NB4 (cell line): ENCODE data around the gene RALB.

ENCODE experiments used
- DNase-seq: peaks from one replicate; pipeline ENCODE4 v3.0.0; 2010; ENCODE audit warnings: low read depth
- H3K4me3 ChIP-seq: one replicate; pipeline ENCODE4 v1.5.1; 2011; ENCODE audit warnings: mild to moderate bottlenecking, low read depth, low read length, moderate library complexity
- CTCF ChIP-seq: IDR thresholded peaks from one replicate; pipeline ENCODE4 v1.5.1; 2012; ENCODE audit warnings: low read depth, low read length
- MAX ChIP-seq: IDR thresholded peaks from 2 replicates; pipeline ENCODE4 v1.6.1; 2011; ENCODE audit warnings: low read depth, low read length
- MYC ChIP-seq: IDR thresholded peaks from 2 replicates; pipeline ENCODE4 v1.6.1; 2011; ENCODE audit warnings: low read depth, low read length
- POLR2A ChIP-seq: IDR thresholded peaks from 2 replicates; pipeline ENCODE4 v1.6.1; 2011; ENCODE audit warnings: mild to moderate bottlenecking; ENCODE audit not compliant: insufficient read length; ENCODE audit errors: extremely low read depth

The RALB gene

GRCh38 chr2:120219291-120219690 is 33.4 kb upstream of the RALB start:
- TF ChIP-seq POLR2A (no peak), CTCF (no peak), MAX (no peak), MYC (no peak)
- no peak overlapping the region for H3K4me3 ChIP-seq
- no peak for DNase-seq

GRCh38 chr2:120219766-120220165 is 32.9 kb upstream of the RALB start:
- DNase-seq: no peak
- TF ChIP-seq CTCF (no peak), MAX (no peak), MYC (no peak), POLR2A (no peak)
- no peak overlapping the region for H3K4me3 ChIP-seq

- H3K4me3 ChIP-seq: peak overlapping the region; percentile 47
- TF ChIP-seq CTCF (no peak), MAX (no peak), MYC (no peak), POLR2A (no peak)
- peak; percentile 43 for DNase-seq
Observed at GRCh38 chr2:120220756-120221155, 31.9 kb upstream of the RALB start.

GRCh38 chr2:120221616-120222015 is 31.0 kb upstream of the RALB start:
- TF ChIP-seq MYC: no peak
- no peak for TF ChIP-seq POLR2A
- H3K4me3 ChIP-seq: peak overlapping the region; percentile 47
- DNase-seq: no peak

GRCh38 chr2:120222186-120223033 is 30.2 kb upstream of the RALB start:
- no peak for DNase-seq
- TF ChIP-seq POLR2A (no peak), CTCF (no peak), MAX (no peak), MYC (no peak)
- peak overlapping the region; percentile 47 for H3K4me3 ChIP-seq

GRCh38 chr2:120223034-120223912 is 29.4 kb upstream of the RALB start, which contains the start of gene TMEM185B:
TSS of gene TMEM185B (minus strand) at chr2:120223400. CDS start at chr2:120222976, 424 bp downstream.
- no peak for TF ChIP-seq MYC
- no peak for TF ChIP-seq POLR2A
- TF ChIP-seq MAX: no peak
- TF ChIP-seq CTCF: no peak
- DNase-seq: peak; percentile 88

More at GRCh38 chr2:120223034-120223912, 29.4 kb upstream of the RALB start, which contains the start of gene TMEM185B:
- H3K4me3 ChIP-seq: peak within 1 kb of the TSS; percentile 48
